HPDE6-E6E7 (cell line): Measurements from ENCODE around the gene PHF1.

ENCODE experiments used
- DNase-seq: peaks from one replicate; pipeline ENCODE4 v3.0.0; 2011; ENCODE audit warnings: missing footprints; ENCODE audit errors: extremely low spot score

PHF1 gene

GRCh38 chr6:33454009-33454946 is 43.5 kb downstream of the PHF1 start, which contains the start of gene ZBTB9:
Gene ZBTB9 (plus strand): TSS chr6:33454576. CDS start chr6:33455101, 525 bp downstream.
- peak; percentile 99 for DNase-seq

DNA sequence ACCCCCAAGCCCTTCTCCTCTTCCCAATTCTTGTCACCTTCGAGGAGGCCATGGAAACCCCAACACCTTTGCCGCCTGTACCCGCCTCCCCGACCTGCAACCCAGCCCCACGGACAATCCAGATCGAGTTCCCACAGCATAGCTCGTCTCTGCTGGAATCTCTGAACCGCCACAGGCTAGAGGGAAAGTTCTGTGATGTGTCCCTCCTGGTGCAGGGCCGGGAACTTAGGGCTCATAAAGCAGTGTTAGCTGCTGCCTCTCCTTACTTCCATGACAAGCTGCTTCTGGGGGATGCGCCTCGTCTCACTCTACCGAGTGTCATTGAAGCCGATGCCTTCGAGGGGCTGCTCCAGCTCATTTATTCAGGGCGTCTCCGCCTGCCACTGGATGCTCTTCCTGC is 44.2 kb downstream of the PHF1 start:
- no peak for DNase-seq

DNA sequence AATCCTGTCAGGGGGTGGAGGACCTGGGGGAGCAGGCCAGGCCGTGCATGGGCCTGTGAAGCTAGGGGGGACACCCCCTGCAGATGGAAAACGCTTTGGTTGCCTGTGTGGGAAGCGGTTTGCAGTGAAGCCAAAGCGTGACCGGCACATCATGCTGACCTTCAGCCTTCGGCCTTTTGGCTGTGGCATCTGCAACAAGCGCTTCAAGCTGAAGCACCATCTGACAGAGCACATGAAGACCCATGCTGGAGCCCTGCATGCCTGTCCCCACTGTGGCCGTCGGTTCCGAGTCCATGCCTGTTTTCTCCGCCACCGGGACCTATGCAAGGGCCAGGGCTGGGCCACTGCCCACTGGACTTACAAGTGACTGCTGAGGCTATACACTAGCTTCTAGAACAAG is 45.3 kb downstream of the PHF1 start:
- DNase-seq = no peak

GRCh38 chr6:33458676-33459075 is 47.9 kb downstream of the PHF1 start:
- no peak for DNase-seq

DNA sequence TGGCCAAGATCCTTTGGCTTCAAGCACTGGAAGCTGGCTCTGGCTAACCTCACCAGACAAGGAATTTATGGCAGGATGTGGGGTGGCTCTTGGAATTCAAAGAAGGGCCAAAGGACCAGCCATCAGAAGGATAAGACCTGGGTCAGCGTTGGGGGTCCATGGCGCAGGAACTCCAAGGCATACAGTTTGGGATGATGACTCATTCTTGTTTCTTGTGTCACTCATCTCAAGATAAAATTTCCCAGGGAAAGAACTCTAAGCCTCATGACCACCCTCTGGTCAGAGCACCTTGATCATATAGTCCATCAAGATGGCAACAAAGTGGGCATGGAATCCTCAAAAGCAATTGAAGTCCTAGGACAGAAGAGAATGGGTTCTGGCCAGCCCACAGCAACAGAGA is 48.4 kb downstream of the PHF1 start:
- no peak for DNase-seq
